GM23338 (cell line): ENCODE data around the gene CCDC138. TPM values are rescaled to one million over a fixed set of nuclear protein-coding genes. Genes with fewer than 3 reads are reported as not detected.

Experiments used
- ATAC-seq: fragments of 200-7000 bp; cut with Tn5 transposase; 3 replicates; pipeline ENCODE4 v1.9.1; 2020
- DNase-seq: peaks from one replicate; pipeline ENCODE4 v3.0.0-alpha.2; 2015; ENCODE audit warnings: low spot score
- H2AFZ ChIP-seq: fragments of 200-600 bp; sonication (generic); 2 replicates; pipeline ENCODE4 v1.8.0; 2016; ENCODE audit warnings: antibody characterized with exemption, mild to moderate bottlenecking, moderate library complexity
- H3F3A ChIP-seq: fragments of 200-600 bp; sonication (generic); replicated peaks from 2 replicates; pipeline ENCODE4 v1.8.0; 2017; ENCODE audit warnings: antibody characterized with exemption, mixed run types, low read depth
- H3K27ac ChIP-seq: fragments of 200-600 bp; sonication (generic); 2 replicates; pipeline ENCODE4 v1.6.1; 2016; ENCODE audit warnings: low read depth
- H3K27me3 ChIP-seq: fragments of 200-600 bp; sonication (generic); 2 replicates; pipeline ENCODE4 v1.8.0; 2016; ENCODE audit warnings: mild to moderate bottlenecking, mixed run types, moderate library complexity; ENCODE audit not compliant: insufficient read depth
- H3K36me3 ChIP-seq: fragments of 200-600 bp; sonication (generic); 2 replicates; pipeline ENCODE4 v1.8.0; 2016; ENCODE audit warnings: mild to moderate bottlenecking; ENCODE audit not compliant: insufficient read depth
- H3K4me1 ChIP-seq: fragments of 200-600 bp; sonication (generic); 2 replicates; pipeline ENCODE4 v1.8.0; 2016; ENCODE audit warnings: mild to moderate bottlenecking, moderate library complexity; ENCODE audit not compliant: insufficient read depth
- H3K4me2 ChIP-seq: fragments of 200-600 bp; sonication (generic); 2 replicates; pipeline ENCODE4 v1.7.1; 2017; ENCODE audit warnings: mixed run types
- H3K4me3 ChIP-seq: fragments of 200-600 bp; sonication (generic); 2 replicates; pipeline ENCODE4 v1.6.1; 2016; ENCODE audit warnings: mixed run types
- H3K79me2 ChIP-seq: fragments of 200-600 bp; sonication (generic); replicated peaks from 2 replicates; pipeline ENCODE4 v1.8.0; 2017; ENCODE audit warnings: mild to moderate bottlenecking; ENCODE audit not compliant: insufficient read depth
- H3K9me2 ChIP-seq: fragments of 200-600 bp; sonication (generic); 2 replicates; pipeline ENCODE4 v1.8.0; 2017; ENCODE audit not compliant: insufficient read depth
- H4K20me1 ChIP-seq: fragments of 200-600 bp; sonication (generic); replicated peaks from 2 replicates; pipeline ENCODE4 v1.8.0; 2017; ENCODE audit warnings: mild to moderate bottlenecking; ENCODE audit not compliant: insufficient read depth
- H3K27ac Mint-ChIP-seq: 2 replicates; pipeline ENCODE4 v1.8.0; 2020; ENCODE audit warnings: inconsistent platforms, mild to moderate bottlenecking, moderate library complexity, mixed read lengths
- H3K27me3 Mint-ChIP-seq: 3 replicates; pipeline ENCODE4 v1.8.0; 2022; ENCODE audit warnings: low read depth, mild to moderate bottlenecking, moderate library complexity, mixed read lengths, inconsistent platforms; ENCODE audit not compliant: insufficient read depth, poor library complexity
- H3K36me3 Mint-ChIP-seq: 3 replicates; pipeline ENCODE4 v1.8.0; 2021; ENCODE audit warnings: low read depth, mild to moderate bottlenecking, inconsistent platforms, moderate library complexity, mixed read lengths
- H3K4me1 Mint-ChIP-seq: 3 replicates; pipeline ENCODE4 v1.8.0; 2020; ENCODE audit warnings: mild to moderate bottlenecking, inconsistent platforms, mixed read lengths
- H3K4me3 Mint-ChIP-seq: 3 replicates; pipeline ENCODE4 v1.8.0; 2021; ENCODE audit warnings: moderate library complexity, mild to moderate bottlenecking, inconsistent platforms, mixed read lengths
- H3K9me3 Mint-ChIP-seq: 3 replicates; pipeline ENCODE4 v1.8.0; 2020; ENCODE audit warnings: moderate library complexity, mild to moderate bottlenecking, inconsistent platforms, mixed read lengths
- EZH2 ChIP-seq: fragments of 200-600 bp; sonication (generic); IDR thresholded peaks from one replicate; pipeline ENCODE4 v1.8.0; 2017; ENCODE audit warnings: antibody characterized with exemption, mild to moderate bottlenecking, low read depth; ENCODE audit not compliant: unreplicated experiment
- JUNB ChIP-seq: IDR thresholded peaks from one replicate; pipeline ENCODE4 v1.6.1; 2016; ENCODE audit warnings: antibody characterized with exemption; ENCODE audit not compliant: unreplicated experiment
- POLR2AphosphoS5 ChIP-seq: IDR thresholded peaks from 2 replicates; pipeline ENCODE4 v1.6.1; 2016; ENCODE audit warnings: antibody characterized with exemption, low read depth
- REST ChIP-seq: IDR thresholded peaks from one replicate; pipeline ENCODE4 v1.6.1; 2018; ENCODE audit warnings: antibody characterized with exemption; ENCODE audit not compliant: unreplicated experiment
- ZNF114 ChIP-seq: fragments of 250-450 bp; sonication (Bioruptor Pico); IDR thresholded peaks from 2 replicates; pipeline ENCODE4 v1.5.0; 2020; ENCODE audit warnings: mild to moderate bottlenecking, moderate library complexity
- polyA plus RNA-seq: library from polyadenylated mRNA; unstranded; fragments of >200 nt; fragmentation: Nextera tagmentation; extraction: Ambion mirVana; gene quantifications from 2 replicates; pipeline ENCODE4 v1.2.1, GENCODE V29; 2016
- total RNA-seq: library from RNA; depleted of rRNA; stranded (reverse); fragments of >200 nt; shearing (Covaris generic); gene quantifications from 2 replicates; pipeline ENCODE4 v1.2.3, GENCODE V29; 2014
- TF ChIP-seq, protein P1 (sequence below): fragments of 250-450 bp; sonication (Bioruptor Pico); IDR thresholded peaks from 2 replicates; pipeline ENCODE4 v1.5.0; 2020; ENCODE audit warnings: mild to moderate bottlenecking, moderate library complexity
- TF ChIP-seq, protein P2 (sequence below), 2 experiments: fragments of 200-600 bp in 1 of 2; sonication (generic) in 1 of 2; conservative IDR thresholded peaks; 2 replicates each; pipeline versions ENCODE4 v1.5.1 to v1.6.1; 2016 to 2017; ENCODE audit warnings: antibody characterized with exemption in 2 of 2, low read depth in 2 of 2, mild to moderate bottlenecking in 2 of 2, moderate library complexity in 1 of 2

Gene CCDC138
- total and polyA plus RNA-seq, 2 experiments from 2014 or later, result 30.8 to 31.6 TPM

DNA sequence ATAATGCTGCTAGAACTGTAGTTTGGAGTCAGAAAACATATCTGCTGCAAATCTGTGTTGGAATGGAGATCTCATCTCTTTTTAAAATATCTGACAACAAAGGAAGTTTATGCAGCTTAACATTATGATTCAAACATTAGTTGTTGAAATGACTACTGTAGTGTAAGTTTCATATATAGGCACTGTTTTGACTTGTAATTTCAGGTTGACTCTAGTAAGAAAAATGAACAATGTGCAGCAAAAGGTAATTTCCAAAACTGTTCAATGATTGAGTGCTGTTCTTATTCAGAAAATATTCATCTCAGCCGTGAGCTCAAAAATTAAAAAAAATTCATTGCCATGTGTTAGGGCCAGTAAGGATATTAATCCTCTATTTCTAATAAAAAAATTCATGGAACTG, 48.5 kb downstream of the CCDC138 start:
- peaks cover 47% of the 10 kb centered on the region for H3K36me3 Mint-ChIP-seq
- Histone ChIP-seq H4K20me1 (no peaks in the 10 kb centered on the region), H3F3A (no peaks in the 10 kb centered on the region), H3K4me1 (peaks cover 12% of the 10 kb centered on the region), H3K4me2 (no peak overlapping the region), H3K36me3 (no peaks in the 10 kb centered on the region; the same call in 1 of the 2 replicates), H3K27ac (no peak overlapping the region), H3K4me3 (no peak overlapping the region), H2AFZ (no peak overlapping the region), H3K9me2 (no peaks in the 10 kb centered on the region), H3K27me3 (no peaks in the 10 kb centered on the region), H3K79me2 (no peaks in the 10 kb centered on the region)
- H3K9me3 Mint-ChIP-seq, result peaks cover 16% of the 10 kb centered on the region
- no peak overlapping the region for H3K27ac Mint-ChIP-seq
- H3K4me3 Mint-ChIP-seq, result no peak overlapping the region
- DNase-seq, result no peak
- H3K4me1 Mint-ChIP-seq, result peaks cover 8% of the 10 kb centered on the region
- peaks cover 3% of the 10 kb centered on the region for H3K27me3 Mint-ChIP-seq
- no peak for TF ChIP-seq POLR2AphosphoS5
- no peak for TF ChIP-seq REST
- TF ChIP-seq, protein P1, sequence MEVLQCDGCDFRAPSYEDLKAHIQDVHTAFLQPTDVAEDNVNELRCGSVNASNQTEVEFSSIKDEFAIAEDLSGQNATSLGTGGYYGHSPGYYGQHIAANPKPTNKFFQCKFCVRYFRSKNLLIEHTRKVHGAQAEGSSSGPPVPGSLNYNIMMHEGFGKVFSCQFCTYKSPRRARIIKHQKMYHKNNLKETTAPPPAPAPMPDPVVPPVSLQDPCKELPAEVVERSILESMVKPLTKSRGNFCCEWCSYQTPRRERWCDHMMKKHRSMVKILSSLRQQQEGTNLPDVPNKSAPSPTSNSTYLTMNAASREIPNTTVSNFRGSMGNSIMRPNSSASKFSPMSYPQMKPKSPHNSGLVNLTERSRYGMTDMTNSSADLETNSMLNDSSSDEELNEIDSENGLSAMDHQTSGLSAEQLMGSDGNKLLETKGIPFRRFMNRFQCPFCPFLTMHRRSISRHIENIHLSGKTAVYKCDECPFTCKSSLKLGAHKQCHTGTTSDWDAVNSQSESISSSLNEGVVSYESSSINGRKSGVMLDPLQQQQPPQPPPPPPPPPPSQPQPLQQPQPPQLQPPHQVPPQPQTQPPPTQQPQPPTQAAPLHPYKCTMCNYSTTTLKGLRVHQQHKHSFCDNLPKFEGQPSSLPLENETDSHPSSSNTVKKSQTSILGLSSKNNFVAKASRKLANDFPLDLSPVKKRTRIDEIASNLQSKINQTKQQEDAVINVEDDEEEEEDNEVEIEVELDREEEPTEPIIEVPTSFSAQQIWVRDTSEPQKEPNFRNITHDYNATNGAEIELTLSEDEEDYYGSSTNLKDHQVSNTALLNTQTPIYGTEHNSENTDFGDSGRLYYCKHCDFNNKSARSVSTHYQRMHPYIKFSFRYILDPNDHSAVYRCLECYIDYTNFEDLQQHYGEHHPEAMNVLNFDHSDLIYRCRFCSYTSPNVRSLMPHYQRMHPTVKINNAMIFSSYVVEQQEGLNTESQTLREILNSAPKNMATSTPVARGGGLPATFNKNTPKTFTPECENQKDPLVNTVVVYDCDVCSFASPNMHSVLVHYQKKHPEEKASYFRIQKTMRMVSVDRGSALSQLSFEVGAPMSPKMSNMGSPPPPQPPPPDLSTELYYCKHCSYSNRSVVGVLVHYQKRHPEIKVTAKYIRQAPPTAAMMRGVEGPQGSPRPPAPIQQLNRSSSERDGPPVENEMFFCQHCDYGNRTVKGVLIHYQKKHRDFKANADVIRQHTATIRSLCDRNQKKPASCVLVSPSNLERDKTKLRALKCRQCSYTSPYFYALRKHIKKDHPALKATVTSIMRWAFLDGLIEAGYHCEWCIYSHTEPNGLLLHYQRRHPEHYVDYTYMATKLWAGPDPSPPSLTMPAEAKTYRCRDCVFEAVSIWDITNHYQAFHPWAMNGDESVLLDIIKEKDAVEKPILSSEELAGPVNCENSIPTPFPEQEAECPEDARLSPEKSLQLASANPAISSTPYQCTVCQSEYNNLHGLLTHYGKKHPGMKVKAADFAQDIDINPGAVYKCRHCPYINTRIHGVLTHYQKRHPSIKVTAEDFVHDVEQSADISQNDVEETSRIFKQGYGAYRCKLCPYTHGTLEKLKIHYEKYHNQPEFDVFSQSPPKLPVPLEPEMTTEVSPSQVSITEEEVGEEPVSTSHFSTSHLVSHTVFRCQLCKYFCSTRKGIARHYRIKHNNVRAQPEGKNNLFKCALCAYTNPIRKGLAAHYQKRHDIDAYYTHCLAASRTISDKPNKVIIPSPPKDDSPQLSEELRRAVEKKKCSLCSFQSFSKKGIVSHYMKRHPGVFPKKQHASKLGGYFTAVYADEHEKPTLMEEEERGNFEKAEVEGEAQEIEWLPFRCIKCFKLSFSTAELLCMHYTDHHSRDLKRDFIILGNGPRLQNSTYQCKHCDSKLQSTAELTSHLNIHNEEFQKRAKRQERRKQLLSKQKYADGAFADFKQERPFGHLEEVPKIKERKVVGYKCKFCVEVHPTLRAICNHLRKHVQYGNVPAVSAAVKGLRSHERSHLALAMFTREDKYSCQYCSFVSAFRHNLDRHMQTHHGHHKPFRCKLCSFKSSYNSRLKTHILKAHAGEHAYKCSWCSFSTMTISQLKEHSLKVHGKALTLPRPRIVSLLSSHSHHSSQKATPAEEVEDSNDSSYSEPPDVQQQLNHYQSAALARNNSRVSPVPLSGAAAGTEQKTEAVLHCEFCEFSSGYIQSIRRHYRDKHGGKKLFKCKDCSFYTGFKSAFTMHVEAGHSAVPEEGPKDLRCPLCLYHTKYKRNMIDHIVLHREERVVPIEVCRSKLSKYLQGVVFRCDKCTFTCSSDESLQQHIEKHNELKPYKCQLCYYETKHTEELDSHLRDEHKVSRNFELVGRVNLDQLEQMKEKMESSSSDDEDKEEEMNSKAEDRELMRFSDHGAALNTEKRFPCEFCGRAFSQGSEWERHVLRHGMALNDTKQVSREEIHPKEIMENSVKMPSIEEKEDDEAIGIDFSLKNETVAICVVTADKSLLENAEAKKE, result no peak
- no peak for TF ChIP-seq JUNB
- no peak for TF ChIP-seq ZNF114
- TF ChIP-seq EZH2, result no peak
- TF ChIP-seq, protein P2, sequence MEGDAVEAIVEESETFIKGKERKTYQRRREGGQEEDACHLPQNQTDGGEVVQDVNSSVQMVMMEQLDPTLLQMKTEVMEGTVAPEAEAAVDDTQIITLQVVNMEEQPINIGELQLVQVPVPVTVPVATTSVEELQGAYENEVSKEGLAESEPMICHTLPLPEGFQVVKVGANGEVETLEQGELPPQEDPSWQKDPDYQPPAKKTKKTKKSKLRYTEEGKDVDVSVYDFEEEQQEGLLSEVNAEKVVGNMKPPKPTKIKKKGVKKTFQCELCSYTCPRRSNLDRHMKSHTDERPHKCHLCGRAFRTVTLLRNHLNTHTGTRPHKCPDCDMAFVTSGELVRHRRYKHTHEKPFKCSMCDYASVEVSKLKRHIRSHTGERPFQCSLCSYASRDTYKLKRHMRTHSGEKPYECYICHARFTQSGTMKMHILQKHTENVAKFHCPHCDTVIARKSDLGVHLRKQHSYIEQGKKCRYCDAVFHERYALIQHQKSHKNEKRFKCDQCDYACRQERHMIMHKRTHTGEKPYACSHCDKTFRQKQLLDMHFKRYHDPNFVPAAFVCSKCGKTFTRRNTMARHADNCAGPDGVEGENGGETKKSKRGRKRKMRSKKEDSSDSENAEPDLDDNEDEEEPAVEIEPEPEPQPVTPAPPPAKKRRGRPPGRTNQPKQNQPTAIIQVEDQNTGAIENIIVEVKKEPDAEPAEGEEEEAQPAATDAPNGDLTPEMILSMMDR (conservative IDR thresholded peaks at IDR 0.05; ENCODE audit: low read depth in 2 of 2), result no peak
- no peak for ATAC-seq
